Ascending aorta (tissue), 2 donors: ENCODE results near the gene CYB5R4. TPM values are rescaled to one million over a fixed set of nuclear protein-coding genes. Genes with fewer than 3 reads are reported as not detected.
"Not testable (repeated sequence)": the region's sequence is repeated elsewhere in the genome, so short reads cannot be mapped to it uniquely, and the experiment has no call there.

ENCODE experiments used
- DNase-seq, 2 donors: peaks; one replicate each; pipeline ENCODE4 v3.0.0-alpha.2; 2019; ENCODE audit warnings: low spot score in 2 of 2
- H3K27ac ChIP-seq, 2 donors: fragments of 200-600 bp; sonication (generic); one replicate each; pipeline ENCODE4 v1.5.1; 2016 to 2017; ENCODE audit warnings: mild to moderate bottlenecking in 1 of 2
- H3K27me3 ChIP-seq: fragments of 200-600 bp; sonication (generic); one replicate; pipeline ENCODE4 v1.5.1; 2017
- H3K36me3 ChIP-seq, 2 donors: fragments of 200-600 bp; sonication (generic); one replicate each; pipeline ENCODE4 v1.5.1; 2016
- H3K4me1 ChIP-seq, 2 donors: fragments of 200-600 bp; sonication (generic); one replicate each; pipeline ENCODE4 v1.5.1; 2016 to 2017; ENCODE audit warnings: mild to moderate bottlenecking in 1 of 2
- H3K4me3 ChIP-seq, 2 donors: fragments of 200-600 bp; sonication (generic); one replicate each; pipeline ENCODE4 v1.5.1; 2016 to 2017; ENCODE audit warnings: mild to moderate bottlenecking in 1 of 2
- H3K9me3 ChIP-seq, 2 donors: fragments of 200-600 bp; sonication (generic); one replicate each; pipeline ENCODE4 v1.5.1; 2016
- CTCF ChIP-seq, 3 experiments: fragments of 200-600 bp in 2 of 3; fragments of 450-650 bp in 1 of 3; sonication (generic) in 2 of 3; IDR thresholded peaks; one replicate each; pipeline ENCODE4 v1.5.1; 2016 to 2019; ENCODE audit warnings: antibody characterized with exemption in 3 of 3, mild to moderate bottlenecking in 1 of 3, moderate library complexity in 1 of 3
- intact Hi-C: fragments of 100-400 bp; cut with DNase I; formaldehyde crosslinking; loops from one replicate; pipeline ENCODE4 v1.15.1; 2023
- total RNA-seq: library from RNA; depleted of rRNA; stranded (reverse); fragments of >200 nt; gene quantifications from one replicate; pipeline ENCODE4 v1.1.0, GENCODE V29; 2016

The CYB5R4 gene
- total RNA-seq, 1 donor from 2014 or later = 0.53 TPM

GRCh38 chr6:83948851-83949250 is 89.4 kb downstream of the CYB5R4 start:
- no peak for TF ChIP-seq CTCF (IDR thresholded peaks at IDR 0.05)
- intact Hi-C loops = no loop called here
- H3K27me3 ChIP-seq = no peaks in the 10 kb centered on the region
- no peaks in the 10 kb centered on the region for H3K36me3 ChIP-seq
- DNase-seq = no peak
- H3K4me1 ChIP-seq = peaks cover 0 to 5% of the 10 kb centered on the region in 2 donors
- peaks cover 12 to 13% of the 10 kb centered on the region in 2 donors for H3K9me3 ChIP-seq
- no peak overlapping the region for H3K4me3 ChIP-seq
- peak overlapping the region; percentile 10 to 19 for H3K27ac ChIP-seq

GRCh38 chr6:83951423-83951822 is 91.9 kb downstream of the CYB5R4 start:
- H3K9me3 ChIP-seq, H3K27me3 ChIP-seq, DNase-seq, H3K27ac ChIP-seq, H3K4me3 ChIP-seq, H3K4me1 ChIP-seq, H3K36me3 ChIP-seq, intact Hi-C loops: not testable (repeated sequence)

GRCh38 chr6:83952830-83953229 is 93.3 kb downstream of the CYB5R4 start:
- H3K27me3 ChIP-seq = no peaks in the 10 kb centered on the region
- H3K36me3 ChIP-seq = peaks cover 0 to 5% of the 10 kb centered on the region in 2 donors
- no peak overlapping the region for H3K27ac ChIP-seq
- TF ChIP-seq CTCF (IDR thresholded peaks at IDR 0.05) = no peak
- no peak overlapping the region for H3K4me3 ChIP-seq
- H3K9me3 ChIP-seq = no peaks in the 10 kb centered on the region
- peaks cover 0 to 5% of the 10 kb centered on the region in 2 donors for H3K4me1 ChIP-seq
- intact Hi-C loops = no loop called here
- DNase-seq = no peak

- intact Hi-C loops = no loop called here
- H3K9me3 ChIP-seq = no peaks in the 10 kb centered on the region
- TF ChIP-seq CTCF (IDR thresholded peaks at IDR 0.05) = no peak
Observed at GRCh38 chr6:83954371-83954770, 94.9 kb downstream of the CYB5R4 start.

GRCh38 chr6:83958241-83958685 is 98.8 kb downstream of the CYB5R4 start:
- no peak for TF ChIP-seq CTCF (IDR thresholded peaks at IDR 0.05)
- no peak overlapping the region for H3K27ac ChIP-seq
- H3K4me1 ChIP-seq = peaks cover 0 to 2% of the 10 kb centered on the region in 2 donors
- DNase-seq = no peak
- H3K9me3 ChIP-seq = no peaks in the 10 kb centered on the region
- no peaks in the 10 kb centered on the region for H3K27me3 ChIP-seq
- no peak overlapping the region for H3K4me3 ChIP-seq
- intact Hi-C loops = no loop called here
- peaks cover 2 to 25% of the 10 kb centered on the region in 2 donors for H3K36me3 ChIP-seq

More at GRCh38 chr6:83954371-83954770, 94.9 kb downstream of the CYB5R4 start:
- no peaks in the 10 kb centered on the region for H3K27me3 ChIP-seq
- no peak overlapping the region for H3K4me3 ChIP-seq
- DNase-seq = no peak
- peaks cover 0 to 5% of the 10 kb centered on the region in 2 donors for H3K36me3 ChIP-seq
- H3K4me1 ChIP-seq = peaks cover 0 to 5% of the 10 kb centered on the region in 2 donors
- no peak overlapping the region for H3K27ac ChIP-seq

GRCh38 chr6:83960664-83961063 is 101.2 kb downstream of the CYB5R4 start:
- Histone ChIP-seq H3K27me3 (no peaks in the 10 kb centered on the region), H3K36me3 (peaks cover 6 to 34% of the 10 kb centered on the region in 2 donors), H3K27ac (no peak overlapping the region), H3K9me3 (no peaks in the 10 kb centered on the region), H3K4me3 (no peak overlapping the region), H3K4me1 (no peaks in the 10 kb centered on the region)
- TF ChIP-seq CTCF (IDR thresholded peaks at IDR 0.05) = no peak
- intact Hi-C loops = no loop called here
- DNase-seq = no peak
